ENCODE data around the gene GIMAP8. TPM values are rescaled to one million over a fixed set of nuclear protein-coding genes. Genes with fewer than 3 reads are reported as not detected.
A peak's percentile ranks its signal among the peaks of the same experiment; 100 is the strongest.

The GIMAP8 gene
- polyA plus RNA-seq (ENCODE audit: insufficient read length) = 7.3 TPM

DNA sequence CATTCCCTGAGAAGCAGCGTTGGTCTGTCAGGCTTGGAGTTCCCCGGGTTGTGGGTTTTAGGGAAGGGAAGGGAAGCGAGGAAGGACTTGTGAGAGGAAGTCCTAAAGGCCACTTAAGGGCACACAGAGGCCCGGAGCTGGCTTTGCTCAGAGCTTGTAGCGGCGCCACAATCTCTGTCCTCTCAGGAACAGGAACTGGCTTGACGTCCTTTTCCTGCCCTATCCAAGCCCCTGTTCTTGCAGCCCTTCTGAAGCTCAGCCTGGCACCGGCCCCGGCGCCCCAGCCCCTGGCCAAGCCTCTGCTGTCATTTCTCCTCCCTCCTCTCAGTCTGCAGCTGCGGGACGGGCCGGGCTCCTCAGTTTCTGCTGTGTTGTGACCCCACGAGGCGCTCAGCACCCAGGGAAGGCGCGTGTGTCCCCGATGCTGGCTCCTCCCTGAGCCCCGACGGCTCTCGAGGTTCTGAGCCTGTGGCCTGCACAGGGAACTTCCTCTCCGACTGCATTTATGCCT is at the start of gene GIMAP8:
Gene GIMAP8 (plus strand): TSS at position 140 of the 511 bp plus-strand sequence. CDS start 16,069 bp downstream, outside the sequence.
- no peak for DNase-seq

DNA sequence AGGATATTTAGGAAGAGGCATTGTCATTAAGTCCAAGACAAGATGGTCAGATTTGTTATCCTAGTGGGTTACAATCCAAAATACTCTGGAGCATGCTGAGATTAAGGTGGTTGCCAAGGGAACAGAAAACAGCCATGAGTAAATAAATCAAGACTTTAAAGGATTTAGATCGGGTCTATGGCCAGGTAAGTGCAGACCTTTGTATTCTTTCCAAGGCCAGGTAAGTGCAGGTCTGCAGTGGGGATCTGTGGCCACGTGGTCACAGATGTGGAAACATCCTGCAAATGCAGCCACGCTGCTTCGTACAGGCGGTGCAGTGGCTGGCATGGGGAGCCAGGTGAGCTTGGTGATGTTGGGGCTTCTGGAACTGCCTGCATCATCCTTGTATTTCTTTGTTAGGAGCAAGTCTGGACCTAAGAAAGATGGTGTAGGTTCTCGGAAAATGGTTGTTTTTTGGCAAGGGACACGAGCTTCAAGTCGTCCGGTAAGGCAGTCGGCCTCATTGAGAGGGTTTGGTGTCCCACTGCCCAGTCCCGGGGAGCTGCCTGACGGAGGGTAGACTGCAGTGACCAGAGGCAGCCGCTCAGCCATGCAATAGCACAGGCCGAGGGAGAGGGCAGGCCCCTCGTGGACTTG is 49.5 kb upstream of the GIMAP8 start:
- no peak for DNase-seq

DNA sequence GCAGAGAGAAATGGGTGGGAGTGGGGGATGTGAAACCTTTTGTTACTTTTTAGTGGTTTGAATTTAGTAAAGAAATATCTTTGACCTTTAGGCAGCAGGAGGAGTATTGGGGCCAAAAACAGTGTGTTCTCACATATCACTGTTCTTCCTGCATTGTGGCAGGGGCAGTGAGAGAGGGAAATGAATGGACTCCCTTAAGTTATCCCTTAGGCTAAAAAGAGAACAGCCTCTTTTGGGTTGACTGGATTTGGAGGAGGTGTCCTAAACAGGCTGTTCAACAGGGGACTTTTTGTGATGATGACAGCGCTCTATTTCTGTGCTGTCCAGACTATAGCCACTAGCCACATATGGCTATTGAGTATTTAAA is 49.0 kb upstream of the GIMAP8 start:
- DNase-seq = no peak

DNA sequence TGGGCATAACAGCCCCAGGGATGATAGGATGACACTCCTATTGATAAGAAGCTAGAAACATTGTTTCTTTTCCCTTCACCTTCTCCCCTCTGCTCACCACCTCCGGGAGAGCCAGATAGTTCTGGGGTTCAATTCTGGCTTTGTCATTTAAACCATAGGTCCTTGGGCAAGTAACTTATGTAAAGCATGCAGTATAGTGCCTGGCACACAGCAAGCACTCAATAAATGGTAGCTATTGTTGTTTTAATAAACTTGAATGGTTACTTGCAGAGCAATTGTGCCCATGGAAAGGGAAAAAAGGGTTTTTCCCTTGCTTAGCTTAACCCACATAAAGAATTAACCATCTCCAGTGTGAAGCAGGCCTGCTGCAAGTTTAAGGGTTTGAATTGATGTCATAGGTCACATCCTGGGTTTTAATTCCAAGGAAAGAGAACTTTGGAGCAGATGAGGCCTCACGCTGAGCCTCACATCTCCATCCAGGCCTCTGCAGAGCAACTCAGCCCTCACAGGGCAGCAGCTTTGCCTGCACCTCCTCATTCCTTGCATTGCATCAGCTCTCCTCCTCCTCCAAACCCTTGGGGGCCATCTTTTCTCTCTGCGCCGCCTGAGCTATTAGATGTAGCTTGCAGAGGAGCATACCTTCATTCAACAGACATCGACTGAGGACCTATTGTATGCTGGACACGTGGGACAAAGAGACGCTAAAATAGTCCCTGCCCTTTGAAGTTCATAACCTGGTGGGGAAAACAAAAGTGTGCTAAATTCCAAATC is 48.4 kb upstream of the GIMAP8 start:
- DNase-seq = no peak

DNA sequence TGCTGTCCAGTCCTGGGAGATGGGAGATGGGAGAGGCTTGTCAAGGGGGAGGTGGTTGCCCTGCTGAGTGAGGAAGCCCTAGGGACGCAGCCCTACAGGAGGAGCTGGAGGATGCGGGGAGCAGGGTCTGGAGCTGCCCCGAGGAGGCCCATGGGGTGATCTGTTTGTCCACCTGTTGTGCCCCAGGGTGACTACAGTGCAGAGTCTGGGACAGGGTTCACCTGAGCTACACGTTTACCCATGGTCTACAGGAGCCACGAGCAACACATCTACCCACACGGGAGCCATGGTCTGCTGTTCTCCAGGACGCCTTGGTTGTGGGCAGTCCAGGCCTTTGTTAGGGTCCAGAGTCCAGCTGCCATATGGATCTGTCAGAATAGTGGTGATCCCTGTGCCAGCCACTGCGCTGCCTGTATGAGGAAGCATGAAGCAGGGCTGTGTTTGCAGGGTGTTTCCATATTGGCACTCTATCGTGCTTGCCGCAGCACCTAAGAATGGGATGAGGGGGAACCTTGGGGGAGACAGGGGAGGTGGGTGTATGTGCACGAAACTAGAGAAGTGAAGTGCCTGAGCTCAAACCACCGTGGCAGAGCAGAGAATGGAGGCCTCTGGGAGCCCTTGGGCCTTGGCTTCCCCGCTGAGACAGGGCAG is 47.6 kb upstream of the GIMAP8 start:
- DNase-seq = no peak

DNA sequence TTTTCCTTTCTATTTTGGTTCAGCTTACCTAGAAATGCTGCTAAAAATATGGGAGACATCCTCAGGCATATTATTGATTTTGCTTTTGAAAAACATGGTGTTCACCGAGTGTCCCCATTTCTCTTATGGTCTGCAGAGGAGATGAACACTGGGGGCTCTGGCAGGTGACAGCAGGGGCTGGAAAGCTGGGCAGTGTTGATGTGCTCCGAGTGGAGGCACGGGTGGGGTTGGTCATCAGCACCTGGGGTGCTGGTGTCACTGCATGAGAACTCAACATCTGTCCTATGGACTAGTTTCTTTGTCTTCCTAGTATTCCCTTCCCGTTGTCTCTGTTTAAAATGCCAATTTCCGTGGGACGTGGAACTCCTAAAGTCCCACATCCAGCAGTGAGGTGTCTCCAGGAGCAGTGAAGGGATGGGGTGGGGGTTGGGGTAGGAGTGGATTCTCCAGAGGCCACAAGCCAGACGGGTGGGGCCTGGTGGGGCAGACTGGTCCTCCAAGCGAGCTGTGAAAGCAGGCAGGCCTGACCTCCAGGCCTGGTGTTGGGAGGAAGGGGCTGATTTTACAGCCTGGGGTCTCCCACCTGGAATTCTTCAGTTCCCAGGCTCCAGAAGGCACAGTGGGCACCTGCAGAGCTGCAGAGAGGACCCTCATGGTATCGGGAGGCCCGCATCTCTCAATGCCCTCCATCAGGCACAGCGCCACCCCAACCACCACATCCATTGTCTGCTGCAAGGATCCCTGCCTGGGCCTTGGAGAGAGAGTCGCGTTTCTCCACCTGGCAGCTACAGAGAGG is 46.9 kb upstream of the GIMAP8 start:
- no peak for DNase-seq

DNA sequence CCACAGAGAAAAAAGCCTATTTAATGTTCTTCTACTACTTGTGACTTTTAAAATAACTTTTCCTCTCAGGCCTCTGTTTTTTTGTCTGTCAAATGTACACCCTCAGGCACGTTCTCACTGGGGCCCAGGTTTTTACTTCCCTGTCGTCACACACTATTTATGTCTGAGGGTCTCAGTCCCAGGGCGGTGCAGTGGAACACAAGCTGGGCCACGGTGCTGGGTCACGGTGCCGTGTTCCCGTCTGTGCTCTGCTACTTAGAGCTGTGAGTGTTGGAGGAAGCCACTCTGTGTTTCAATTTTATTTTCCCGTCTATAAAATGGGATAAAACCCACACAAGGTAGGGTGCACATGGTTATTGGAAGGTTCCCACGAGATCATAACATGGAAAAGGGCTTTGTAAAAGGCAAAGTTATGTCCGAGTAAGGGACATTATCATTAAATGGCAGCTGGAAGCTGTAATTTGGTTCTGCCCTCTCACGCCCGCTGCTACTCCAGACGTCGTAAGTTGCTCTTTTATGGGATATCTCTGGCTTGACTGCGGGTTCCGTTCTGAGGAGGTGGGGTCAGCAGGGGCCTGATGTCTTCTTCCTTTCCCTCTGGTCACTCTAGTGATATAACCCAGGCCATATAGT is 46.1 kb upstream of the GIMAP8 start:
- DNase-seq = no peak

DNA sequence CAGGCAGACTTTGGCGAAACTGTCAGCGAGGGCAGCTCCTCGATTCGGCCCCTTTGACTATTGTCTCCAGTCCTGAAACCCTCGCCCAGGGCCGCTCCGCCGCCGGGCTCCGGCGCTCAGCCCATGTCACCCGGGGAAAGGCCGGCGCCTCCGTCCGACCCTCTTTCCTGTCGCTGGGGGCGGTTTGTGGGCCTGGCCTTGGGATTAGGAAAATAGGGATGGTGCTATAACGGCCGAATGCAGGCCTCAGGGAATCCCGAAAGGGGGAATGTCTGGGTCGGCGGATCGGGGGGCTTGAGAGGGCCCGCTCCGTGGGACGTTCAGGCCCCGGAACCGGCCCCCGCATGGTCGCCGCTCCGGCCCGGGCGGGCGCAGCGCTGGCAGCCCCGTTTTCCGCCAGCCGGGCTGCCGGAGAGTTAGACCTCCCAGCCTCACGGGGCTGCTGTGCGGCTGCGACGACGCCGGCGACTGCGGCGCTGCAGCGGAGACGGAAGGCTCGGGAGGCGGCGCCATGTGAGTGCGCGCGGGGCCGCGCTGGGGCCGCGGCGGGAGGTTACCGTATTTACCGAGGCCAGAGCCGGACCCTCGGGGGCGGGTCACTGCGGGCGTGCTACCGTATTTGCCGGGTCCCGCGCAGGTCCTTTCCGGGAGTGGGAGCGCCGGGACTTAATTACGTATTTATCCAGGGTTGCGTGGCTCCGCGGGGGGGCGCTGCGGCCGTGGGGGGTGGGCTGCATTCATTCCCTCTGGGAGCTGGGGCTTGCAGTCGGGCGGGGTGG is 45.4 kb upstream of the GIMAP8 start:
- peak; percentile 91 for DNase-seq

DNA sequence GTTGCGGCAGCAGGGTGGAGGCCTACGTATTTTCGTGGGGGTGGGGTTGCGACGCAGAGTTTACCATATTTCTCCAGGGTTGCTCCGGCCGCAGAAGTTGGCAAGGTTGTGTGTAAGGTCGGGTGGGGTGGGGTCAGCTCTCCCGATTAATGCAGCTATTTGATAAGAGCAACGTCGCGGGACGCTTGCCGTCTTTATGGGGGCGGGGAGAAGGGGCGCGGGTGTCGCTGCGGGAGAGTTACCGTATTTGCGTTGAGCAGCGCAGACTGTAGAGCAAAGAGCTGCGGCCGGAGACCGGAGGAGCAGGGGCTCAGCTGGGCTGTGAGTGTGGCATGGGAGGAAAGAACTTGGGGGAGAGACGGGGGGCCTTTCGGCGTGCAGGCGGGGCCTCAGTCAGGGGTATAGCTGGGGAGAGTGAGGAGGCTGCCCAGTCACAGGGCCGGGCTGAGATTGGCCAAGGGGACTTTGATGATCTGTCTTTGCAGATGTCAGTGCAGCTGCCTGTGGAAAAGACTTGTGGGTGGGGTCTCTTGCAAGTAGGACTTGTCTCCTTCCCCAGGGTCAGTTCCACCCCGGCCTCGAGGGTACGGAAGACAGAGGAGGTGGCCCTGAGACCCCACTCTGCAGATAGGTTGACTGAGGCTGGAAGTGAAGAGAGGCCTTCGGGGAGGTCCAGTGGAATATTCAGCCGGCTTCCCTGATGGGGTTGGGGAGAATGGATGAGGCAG is 44.7 kb upstream of the GIMAP8 start:
- no peak for DNase-seq

DNA sequence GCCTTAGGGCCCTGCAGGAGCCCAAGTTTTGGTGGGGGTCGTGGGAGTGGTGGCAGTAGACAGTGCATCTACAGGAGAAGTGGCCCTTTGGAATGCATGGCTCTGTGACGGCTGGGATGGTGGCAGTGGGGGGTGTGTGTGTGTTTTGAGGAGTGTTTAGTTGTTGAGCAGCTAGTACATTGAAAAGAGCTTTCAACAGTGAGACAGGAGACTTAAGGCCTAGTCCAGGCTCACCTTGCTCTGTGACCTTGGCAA is 44.2 kb upstream of the GIMAP8 start:
- DNase-seq = no peak

DNA sequence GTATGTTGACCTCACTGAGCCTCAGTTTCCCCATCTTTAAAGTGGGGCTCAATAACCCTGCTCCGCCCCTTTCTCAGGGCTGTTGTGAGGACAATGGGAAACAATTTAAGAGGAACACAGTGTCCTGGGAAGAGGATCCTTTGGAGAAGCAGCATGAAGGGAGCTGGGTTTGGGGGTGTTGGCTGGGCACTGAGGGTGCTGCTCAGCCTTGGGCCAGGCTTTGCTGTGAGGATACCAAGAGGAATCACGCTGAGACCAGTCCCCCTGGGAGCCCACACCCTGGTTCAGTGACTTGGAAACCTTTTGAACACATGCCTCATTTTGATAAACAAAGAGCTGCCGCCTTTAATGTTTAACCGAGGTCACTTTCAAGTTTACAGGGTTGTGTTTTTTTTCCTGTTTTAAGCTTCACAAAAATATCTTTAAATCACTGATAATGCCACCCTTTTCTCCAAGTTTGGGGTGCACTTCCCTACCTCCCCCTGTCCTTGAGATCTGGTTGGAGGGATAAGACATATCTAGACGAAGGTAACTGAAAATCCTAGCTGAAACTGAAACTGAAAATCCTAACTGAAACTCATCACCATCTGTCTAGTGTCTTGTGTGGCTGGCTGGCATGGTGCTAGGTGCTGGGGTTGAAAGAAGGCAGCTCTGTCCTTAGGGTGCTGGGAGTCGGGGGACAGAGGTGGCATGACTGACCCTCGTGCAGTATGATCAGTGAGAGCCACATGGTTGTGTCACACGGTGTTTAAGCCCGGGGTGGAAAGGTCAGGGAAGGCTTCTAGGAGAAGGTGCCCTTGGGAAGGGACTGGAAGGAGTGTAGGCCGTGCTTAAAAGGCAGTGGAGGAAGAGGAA is 43.6 kb upstream of the GIMAP8 start:
- no peak for DNase-seq

DNA sequence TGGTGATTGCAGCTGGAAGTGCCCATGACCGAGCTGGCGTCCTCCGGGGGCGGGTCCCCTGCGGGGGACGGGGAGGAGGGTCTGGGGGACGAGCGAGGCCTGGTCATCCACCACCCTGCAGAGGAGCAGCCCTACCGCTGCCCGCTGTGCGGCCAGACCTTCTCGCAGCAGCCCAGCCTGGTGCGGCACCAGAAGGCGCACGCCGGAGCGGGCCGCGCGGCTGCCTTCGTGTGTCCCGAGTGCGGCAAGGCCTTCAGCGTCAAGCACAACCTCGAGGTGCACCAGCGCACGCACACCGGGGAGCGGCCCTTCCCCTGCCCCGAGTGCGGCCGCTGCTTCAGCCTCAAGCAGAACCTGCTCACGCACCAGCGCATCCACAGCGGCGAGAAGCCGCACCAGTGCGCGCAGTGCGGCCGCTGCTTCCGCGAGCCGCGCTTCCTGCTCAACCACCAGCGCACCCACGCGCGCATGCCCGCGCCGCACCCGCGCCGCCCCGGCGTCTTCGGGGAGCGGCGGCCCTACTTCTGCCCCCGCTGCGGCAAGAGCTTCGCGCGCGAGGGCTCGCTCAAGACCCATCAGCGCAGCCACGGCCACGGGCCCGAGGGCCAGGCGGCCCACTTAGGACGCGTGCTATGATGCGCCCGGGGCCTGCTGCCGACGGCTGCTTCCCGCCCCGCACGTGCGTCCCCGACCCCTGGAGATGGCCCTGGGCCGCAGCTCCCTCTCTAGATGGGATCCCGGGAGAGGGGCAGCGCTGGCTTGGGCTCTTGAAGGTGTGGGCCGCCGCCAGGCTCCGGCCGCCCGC is 42.6 kb upstream of the GIMAP8 start:
- DNase-seq = no peak

DNA sequence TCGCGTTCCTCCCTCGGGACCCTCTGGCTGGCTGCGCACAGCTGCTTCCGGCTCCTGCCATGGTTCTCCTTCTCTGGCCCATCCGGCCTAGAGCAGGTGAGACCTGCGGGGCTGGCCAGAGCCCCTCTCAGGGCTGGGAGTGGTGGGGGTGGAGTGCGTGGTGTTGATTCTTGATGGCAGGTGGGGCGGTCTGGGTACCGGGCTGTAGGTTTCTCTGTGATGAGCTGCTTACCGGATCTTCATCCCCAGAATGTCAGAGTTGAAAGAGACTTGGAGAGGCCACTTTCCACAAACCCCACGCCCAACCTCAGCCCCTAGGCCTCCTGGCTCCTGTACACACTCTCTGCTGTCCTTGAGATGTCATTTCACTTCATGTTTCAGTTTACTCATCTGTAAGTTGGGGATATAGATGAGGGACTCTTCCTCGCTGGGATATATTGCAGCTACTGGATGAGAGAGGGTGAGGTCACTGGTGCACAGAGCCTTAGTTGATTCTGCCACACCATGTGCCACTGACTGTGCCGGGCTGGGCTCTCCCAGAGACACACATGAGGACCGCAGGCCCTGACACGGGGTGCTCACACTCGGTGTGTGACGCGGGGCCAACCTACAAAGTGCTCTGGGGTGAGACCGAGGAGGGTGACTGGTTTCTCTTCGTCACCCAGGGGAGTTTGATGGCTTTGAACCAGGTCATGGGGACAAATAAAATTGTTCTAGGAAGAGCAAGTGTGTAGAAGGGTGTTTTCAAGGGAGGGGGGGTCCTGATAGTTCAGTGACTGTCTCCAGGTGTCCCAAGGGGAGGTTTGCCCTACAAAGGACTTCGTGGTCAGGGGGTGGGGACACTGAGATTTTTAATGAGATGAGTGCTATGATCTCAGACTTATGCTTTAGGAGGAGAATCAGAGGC is 41.8 kb upstream of the GIMAP8 start:
- DNase-seq = no peak

DNA sequence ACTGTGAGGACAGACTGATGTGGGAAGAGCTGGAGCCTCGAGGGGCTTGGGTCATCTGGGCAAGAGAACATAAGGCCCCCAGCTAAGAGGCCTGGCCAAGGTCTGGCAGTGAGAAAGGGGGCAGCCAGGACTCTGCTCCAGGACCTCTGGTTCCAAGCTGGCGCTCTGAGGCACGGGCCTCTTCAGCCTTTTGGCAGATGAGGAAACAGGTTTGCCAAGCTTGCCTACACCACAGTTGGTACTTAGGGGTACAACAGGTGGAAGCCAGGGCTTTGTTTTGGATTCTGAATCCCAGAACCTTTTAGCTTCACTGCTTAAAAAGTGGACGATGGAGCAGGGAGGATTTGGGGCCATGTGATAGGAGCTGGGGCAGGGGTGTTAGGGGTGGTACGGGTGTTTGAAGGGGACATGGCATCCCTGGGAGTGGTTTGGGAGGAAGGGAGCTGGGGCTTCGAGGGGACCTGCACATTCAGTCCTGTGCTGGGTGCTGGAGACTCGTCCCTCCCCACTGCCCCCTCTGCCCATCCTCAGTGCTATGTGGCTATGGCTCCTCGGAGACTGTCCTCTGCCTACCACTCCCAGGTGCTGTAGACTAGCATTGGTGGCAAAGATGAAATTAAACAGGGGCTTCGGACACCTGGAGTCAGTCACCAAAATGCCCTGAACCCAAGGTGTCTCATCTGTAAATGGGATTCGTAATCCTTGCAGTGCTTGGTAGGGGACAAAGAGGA is 41.0 kb upstream of the GIMAP8 start:
- DNase-seq = no peak

DNA sequence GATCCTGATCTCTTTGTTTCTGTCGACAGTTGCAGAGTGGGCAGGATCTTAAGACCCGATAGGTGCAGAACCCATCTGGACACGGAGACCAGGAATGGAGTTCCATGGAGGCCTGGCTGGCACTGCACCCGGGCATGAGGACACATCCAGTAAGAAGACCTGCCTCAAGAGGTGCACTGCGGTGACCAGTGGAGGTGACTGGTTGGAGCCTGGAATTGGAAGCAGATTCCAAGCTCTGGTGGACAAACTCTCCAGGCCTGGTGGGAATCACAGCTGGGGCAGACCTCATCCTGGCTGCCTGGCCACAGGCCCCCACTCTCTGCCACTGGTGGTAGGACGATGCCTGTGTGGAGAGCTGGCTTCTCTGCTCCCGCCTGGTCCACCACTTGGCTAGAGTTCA is 40.3 kb upstream of the GIMAP8 start:
- no peak for DNase-seq

DNA sequence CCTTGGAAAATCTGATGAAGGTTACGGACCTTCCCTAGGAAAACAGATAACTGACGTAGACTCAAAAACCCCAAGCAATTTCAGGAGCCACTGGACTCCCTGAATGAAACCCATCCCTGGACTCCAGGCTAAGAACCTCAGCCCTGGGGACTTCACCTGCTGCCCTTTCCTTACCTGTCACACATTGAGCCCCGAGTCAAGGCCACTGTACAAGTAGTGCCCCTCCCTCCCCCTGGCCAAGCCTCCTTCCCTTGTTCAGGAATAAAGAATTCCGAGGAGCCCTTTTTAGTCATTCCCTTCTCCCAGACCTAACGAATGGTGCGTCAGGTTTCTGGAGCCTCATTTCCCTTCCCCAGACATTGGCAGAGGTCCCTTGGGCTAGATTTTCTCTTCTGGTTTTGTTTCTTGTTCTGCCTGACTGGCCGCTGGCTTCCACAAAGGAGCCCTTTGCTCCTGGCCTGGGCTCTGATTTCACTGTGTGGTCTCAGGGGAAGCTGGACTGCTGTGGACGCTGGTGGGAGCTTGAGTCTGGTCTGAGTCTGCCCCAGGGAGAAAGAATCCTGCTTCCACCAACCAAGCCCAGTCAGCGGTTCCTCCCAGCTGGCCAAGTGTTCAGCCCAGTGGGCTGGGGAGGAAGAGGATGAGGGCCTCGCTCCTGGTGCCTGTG is 39.6 kb upstream of the GIMAP8 start:
- DNase-seq = no peak

DNA sequence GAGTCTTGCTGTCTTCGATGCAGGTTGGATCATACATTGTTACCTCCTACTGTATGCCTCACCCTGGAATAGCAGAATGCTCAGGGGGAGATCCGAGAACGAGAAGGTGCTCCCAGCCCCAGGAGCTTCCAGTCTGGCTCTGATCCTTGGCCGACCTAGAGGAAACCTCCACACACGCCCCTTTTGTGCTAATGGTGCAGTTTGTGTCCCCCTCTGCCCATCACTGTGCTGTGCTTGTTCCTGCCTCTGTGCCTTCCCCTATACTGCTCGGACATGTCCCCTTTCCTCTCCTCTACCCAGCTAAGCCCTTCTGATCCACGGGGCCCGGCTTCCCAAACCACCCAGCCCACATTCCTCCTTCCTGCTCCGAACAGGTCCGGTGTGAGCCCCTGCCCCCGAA is 38.8 kb upstream of the GIMAP8 start:
- DNase-seq = no peak
